ENCODE results near the gene FLVCR1. TPM values are rescaled to one million over a fixed set of nuclear protein-coding genes. Genes with fewer than 3 reads are reported as not detected.

The FLVCR1 gene
- total and polyA plus RNA-seq, 9 of the 15 experiments (the other 6 are each of a cell fraction or from before 2014, with no cell fraction given) = 5.2 to 18.0 (median 12.5) TPM

- TF ChIP-seq ATF6 (CRISPR knock-in tag; IDR thresholded peaks at IDR 0.05) = peak; percentile 81; the same call in 1 of the 2 replicates
Observed at GRCh38 chr1:212858461-212859265, 588 bp downstream of the FLVCR1 start (continued).

GRCh38 chr1:212860713-212861581 is 2.9 kb downstream of the FLVCR1 start:
- ATAC-seq (peak; percentile 63), DNase-seq (ENCODE audit: extremely low read depth in 1 of 4, low spot score in 3 of 4) (peak; percentile 50 to 94 (median 70)), FAIRE-seq (peak; percentile 96)
- BruUV-seq (replicated peaks) = no TSS peak
- in situ Hi-C loops (cut with MboI) (no loop called here), intact Hi-C loops (cut with micrococcal nuclease) (loop anchor here (1.0 kb wide), 1 partner anchor 70 kb away; the partner anchor contains the start of genes NSL1 and TATDN3)
- peaks cover 60% of the 10 kb centered on the region for H3K79me2 ChIP-seq (ENCODE audit: control insufficient read depth, insufficient read depth, low read length)
- H3K9me3 ChIP-seq (replicated peaks; ENCODE audit: control insufficient read depth, insufficient read depth, low read depth, low read length) = no peaks in the 10 kb centered on the region
- no peak overlapping the region for H2AFZ ChIP-seq (ENCODE audit: low read depth, low read length)
- peak overlapping the region; percentile 66 for H3K4me2 ChIP-seq (ENCODE audit: insufficient read depth, low read length)
- WGBS (ENCODE audit: insufficient coverage, low coverage, missing lambda C conversion rate) = 19% methylated on average over 5 of the region's 5 CpGs
- H3K36me3 ChIP-seq (ENCODE audit: control insufficient read depth, insufficient read depth, low read length) = peaks cover 27% of the 10 kb centered on the region; the same call in 2 of the 3 replicates
- H3K27ac ChIP-seq (ENCODE audit: extremely low read depth, low read depth, low read length) = peak overlapping the region; percentile 4
- H3K9ac ChIP-seq (ENCODE audit: insufficient read depth in 1 of 2, low read depth in 2 of 2, low read length in 2 of 2) = 0 out of 4 replicates have a peak overlapping the region, but pooled peaks of 1 of the 2 experiments have one; percentile 7
- peaks cover 29 to 31% of the 10 kb centered on the region in 2 experiments; a peak in 4 of 5 replicates for H3K4me1 ChIP-seq (replicated peaks in 1 of 2; ENCODE audit: control insufficient read depth in 2 of 2, insufficient read depth in 2 of 2, low read length in 2 of 2)
- CTCF ChIA-PET (ENCODE audit: low intra/inter-chr PET ratio) = no interaction called here
- H3K4me3 ChIP-seq = peak overlapping the region; percentile 13; the same call in 1 of the 2 replicates
- H3K9me1 ChIP-seq (ENCODE audit: control insufficient read depth, insufficient read depth, low read length) = no peaks in the 10 kb centered on the region
- no peaks in the 10 kb centered on the region for H3K27me3 ChIP-seq (ENCODE audit: control insufficient read depth in 2 of 2, insufficient read depth in 2 of 2, low read length in 2 of 2)
- H4K20me1 ChIP-seq (replicated peaks; ENCODE audit: control insufficient read depth, insufficient read depth, low read length) = peaks cover 13% of the 10 kb centered on the region; the same call in 1 of the 2 replicates
- POLR2A ChIA-PET = interaction anchor here (0.6 to 2.4 kb wide), 17 partner anchors 8 to 384 kb away, joined by 3 to 14 read pairs (median 4); partner anchors contain the start of gene ATF3
- TF ChIP-seq NRF1 (conservative IDR thresholded peaks at IDR 0.05 in 1 of 2, IDR thresholded peaks at IDR 0.05 in 1 of 2) (0 out of 4 replicates have a peak, but pooled peaks of 1 of the 2 experiments have one; percentile 22), CREB1 (IDR thresholded peaks at IDR 0.05) (peak; percentile 74), CREB1 (CRISPR knock-in tag; IDR thresholded peaks at IDR 0.05) (0 out of 2 replicates have a peak, but pooled peaks have one; percentile 6), ZNF146 (CRISPR knock-in tag; IDR thresholded peaks at IDR 0.05; ENCODE audit: unreplicated experiment) (peak; percentile 53), MCM7 (IDR thresholded peaks at IDR 0.05) (no peak), CSDE1 (IDR thresholded peaks at IDR 0.05) (peak in 1 of 2 experiments; percentile 14; a peak in 1 of 4 replicates), ZKSCAN1 (IDR thresholded peaks at IDR 0.05; ENCODE audit: low read depth, low read length) (peak; percentile 39; the same call in 1 of the 2 replicates), MAZ (CRISPR knock-in tag; conservative IDR thresholded peaks at IDR 0.05 in 1 of 2, IDR thresholded peaks at IDR 0.05 in 1 of 2) (peak in 1 of 2 experiments; percentile 44; a peak in 1 of 4 replicates), NCOR1 (IDR thresholded peaks at IDR 0.05) (peak; percentile 99), ZNF589 (CRISPR knock-in tag; IDR thresholded peaks at IDR 0.05; ENCODE audit: low read depth) (peak; percentile 93), SRSF9 (IDR thresholded peaks at IDR 0.05; ENCODE audit: borderline replicate concordance, low read depth, low read length) (no peak)
- TF ChIP-seq, protein P1, sequence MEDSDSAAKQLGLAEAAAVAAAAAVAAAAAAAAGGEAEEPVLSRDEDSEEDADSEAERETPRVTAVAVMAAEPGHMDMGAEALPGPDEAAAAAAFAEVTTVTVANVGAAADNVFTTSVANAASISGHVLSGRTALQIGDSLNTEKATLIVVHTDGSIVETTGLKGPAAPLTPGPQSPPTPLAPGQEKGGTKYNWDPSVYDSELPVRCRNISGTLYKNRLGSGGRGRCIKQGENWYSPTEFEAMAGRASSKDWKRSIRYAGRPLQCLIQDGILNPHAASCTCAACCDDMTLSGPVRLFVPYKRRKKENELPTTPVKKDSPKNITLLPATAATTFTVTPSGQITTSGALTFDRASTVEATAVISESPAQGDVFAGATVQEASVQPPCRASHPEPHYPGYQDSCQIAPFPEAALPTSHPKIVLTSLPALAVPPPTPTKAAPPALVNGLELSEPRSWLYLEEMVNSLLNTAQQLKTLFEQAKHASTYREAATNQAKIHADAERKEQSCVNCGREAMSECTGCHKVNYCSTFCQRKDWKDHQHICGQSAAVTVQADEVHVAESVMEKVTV (CRISPR knock-in tag; IDR thresholded peaks at IDR 0.05) = no peak
